AG09309 (cell line): ENCODE data around the gene ATRNL1.

Experiments used
- DNase-seq: peaks from one replicate; pipeline ENCODE4 v3.0.0-alpha.2; 2010; ENCODE audit warnings: low read depth
- H3K4me3 ChIP-seq: 2 replicates; pipeline ENCODE4 v1.5.1; 2011; ENCODE audit warnings: mild to moderate bottlenecking, low read depth, low read length, moderate library complexity; ENCODE audit not compliant: control insufficient read depth
- TF ChIP-seq, protein P1 (sequence below): IDR thresholded peaks from 2 replicates; pipeline ENCODE4 v1.5.1; 2011; ENCODE audit warnings: mild to moderate bottlenecking, low read depth, low read length, inconsistent platforms; ENCODE audit not compliant: insufficient read depth, control insufficient read depth; ENCODE audit errors: missing control alignments

Gene ATRNL1

DNA sequence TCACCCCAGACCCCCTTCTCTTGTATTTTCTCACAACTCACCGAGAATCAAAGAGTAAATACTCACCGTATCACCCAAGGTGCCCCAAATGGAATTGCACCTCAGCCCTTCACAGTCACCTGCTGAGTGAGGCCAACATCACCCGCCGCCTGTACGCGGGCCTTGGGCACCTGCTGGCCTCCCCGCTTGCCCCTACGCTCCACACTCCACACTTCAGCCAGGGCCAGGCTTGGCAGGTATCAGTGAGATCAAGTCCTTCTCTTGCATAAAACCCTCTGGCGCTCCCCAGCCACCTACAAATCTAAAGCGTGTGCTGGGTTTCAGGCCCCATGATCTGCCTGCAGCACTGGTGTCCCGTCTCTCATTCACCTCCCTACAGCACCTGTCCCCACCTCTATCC, 879.3 kb downstream of the ATRNL1 start:
- H3K4me3 ChIP-seq, result no peak overlapping the region
- no peak for DNase-seq
- TF ChIP-seq, protein P1, sequence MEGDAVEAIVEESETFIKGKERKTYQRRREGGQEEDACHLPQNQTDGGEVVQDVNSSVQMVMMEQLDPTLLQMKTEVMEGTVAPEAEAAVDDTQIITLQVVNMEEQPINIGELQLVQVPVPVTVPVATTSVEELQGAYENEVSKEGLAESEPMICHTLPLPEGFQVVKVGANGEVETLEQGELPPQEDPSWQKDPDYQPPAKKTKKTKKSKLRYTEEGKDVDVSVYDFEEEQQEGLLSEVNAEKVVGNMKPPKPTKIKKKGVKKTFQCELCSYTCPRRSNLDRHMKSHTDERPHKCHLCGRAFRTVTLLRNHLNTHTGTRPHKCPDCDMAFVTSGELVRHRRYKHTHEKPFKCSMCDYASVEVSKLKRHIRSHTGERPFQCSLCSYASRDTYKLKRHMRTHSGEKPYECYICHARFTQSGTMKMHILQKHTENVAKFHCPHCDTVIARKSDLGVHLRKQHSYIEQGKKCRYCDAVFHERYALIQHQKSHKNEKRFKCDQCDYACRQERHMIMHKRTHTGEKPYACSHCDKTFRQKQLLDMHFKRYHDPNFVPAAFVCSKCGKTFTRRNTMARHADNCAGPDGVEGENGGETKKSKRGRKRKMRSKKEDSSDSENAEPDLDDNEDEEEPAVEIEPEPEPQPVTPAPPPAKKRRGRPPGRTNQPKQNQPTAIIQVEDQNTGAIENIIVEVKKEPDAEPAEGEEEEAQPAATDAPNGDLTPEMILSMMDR, result no peak

DNA sequence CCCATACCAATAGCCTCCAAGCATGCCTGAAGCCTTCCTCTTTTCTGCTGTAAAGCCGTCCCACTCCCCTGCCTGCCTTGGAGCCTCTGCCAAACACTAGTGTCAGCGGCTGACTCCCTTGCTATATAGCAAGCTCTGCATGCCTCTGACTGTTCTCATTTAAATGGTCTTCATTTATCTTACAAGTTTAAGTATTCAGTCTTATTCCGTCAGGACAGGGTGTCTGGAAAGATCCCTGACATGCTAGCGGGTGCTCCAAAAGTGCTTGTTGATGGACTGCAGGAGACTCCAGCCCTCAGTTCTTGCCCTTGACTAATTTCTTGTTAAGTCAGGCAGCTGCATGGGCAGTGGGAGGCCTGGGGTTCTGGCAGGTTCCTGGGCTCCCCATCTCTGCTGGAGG, 881.2 kb downstream of the ATRNL1 start:
- DNase-seq, result no peak
- H3K4me3 ChIP-seq, result no peak overlapping the region
- TF ChIP-seq, protein P1, result no peak

DNA sequence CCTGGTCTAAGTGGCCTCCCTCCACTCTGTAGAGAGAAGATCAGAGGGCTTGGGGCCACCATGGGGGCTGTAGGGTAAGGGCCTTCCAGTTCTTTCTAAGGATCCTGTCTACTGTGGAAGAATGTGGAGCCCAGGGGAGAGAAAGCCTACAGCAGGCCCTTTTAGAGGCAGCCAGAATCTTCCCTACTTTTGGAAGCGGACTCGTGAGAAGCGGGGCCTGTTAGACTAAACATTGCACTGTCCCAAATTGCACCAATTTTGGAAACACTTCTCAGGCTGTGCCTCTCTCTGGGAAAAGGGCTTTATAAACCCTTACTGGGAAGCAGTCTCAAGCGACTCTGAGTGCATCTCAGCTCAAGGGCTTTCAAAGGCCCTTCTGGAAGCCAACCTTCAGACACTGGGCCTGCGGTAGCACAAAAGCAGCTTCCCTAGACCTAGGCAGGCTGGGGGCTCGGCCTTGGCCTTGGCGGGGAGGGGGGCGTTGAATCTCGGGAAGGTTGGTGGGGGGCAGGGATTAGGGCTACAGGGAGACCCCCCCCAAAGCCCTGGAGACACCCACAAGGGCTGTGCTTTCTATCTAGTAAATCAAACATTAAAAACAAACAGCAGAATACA, 881.8 kb downstream of the ATRNL1 start:
- DNase-seq, result no peak
- TF ChIP-seq, protein P1, result no peak
- no peak overlapping the region for H3K4me3 ChIP-seq

DNA sequence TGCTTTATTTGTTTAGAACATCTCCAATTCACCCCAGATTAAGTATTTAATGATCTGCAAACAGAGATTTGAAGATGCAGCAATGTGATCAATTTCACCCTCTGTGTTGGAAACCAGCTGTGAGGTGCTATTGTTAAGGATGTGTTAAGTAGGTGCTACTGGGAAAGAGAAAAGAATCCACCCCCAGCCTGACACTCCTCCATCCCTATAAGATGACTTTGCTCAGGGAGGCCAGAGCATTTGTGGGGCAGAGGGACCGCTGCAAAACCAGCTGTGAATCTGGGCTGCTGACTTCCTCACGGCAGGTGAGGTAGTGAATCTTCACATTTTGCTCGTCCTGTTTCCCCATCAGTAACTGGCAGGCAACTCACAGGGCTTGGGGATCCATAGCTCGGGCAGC, 882.3 kb downstream of the ATRNL1 start:
- TF ChIP-seq, protein P1, result no peak
- no peak for DNase-seq

DNA sequence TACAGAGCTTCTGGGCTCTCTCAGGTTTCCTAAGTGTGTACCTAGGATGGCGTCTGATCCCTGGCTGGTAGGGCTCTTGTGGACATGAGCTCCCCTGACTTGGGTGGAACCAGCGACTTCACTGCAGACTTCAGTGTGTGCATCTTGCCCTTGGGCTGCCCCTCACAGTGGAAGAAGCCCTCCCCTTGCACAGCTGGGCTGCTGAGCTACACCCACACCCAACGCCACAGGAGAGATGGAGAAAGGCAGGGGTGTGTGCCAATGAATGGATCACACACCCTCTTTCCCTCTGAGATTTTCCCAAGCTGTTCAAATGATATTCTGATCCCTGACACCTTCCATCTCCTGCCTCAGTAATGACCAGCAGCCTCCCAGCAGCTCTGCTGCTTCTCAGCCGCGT, 883.2 kb downstream of the ATRNL1 start:
- no peak for DNase-seq
- no peak overlapping the region for H3K4me3 ChIP-seq
- TF ChIP-seq, protein P1, result no peak

More for the DNA sequence above, 882.3 kb downstream of the ATRNL1 start:
- no peak overlapping the region for H3K4me3 ChIP-seq

DNA sequence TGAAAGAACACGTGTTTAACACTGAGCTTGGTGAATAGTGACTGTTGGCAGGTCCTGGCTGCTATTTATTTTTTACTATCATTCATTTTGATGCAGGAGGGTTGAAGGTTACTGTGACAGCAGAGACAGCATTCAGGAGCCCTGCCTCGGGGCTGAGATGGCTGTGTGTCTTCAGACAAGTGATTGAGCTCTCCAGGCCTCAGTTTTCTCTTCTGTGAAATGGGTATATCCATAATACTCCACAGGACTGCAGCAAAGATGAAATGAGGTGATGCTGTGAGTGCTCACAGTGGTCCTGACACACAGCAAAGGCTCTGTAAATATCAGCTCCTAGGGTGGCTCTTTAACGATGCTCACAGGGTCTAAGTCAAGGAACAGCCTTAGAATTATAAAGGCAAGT, 884.7 kb downstream of the ATRNL1 start:
- H3K4me3 ChIP-seq, result no peak overlapping the region
- no peak for DNase-seq
- TF ChIP-seq, protein P1, result no peak
